ENCODE measurements around the gene KLRG1.

- no peak for TF ChIP-seq CTCF (IDR thresholded peaks at IDR 0.05)
- no peak for TF ChIP-seq ZFX (IDR thresholded peaks at IDR 0.05; ENCODE audit: borderline replicate concordance)
Measured at GRCh38 chr12:9034095-9034494, 44.7 kb downstream of the KLRG1 start.
